Osteoblast (primary cell): ENCODE results near the gene MALRD1. TPM values are rescaled to one million over a fixed set of nuclear protein-coding genes. Genes with fewer than 3 reads are reported as not detected.

ENCODE experiments used
- DNase-seq: peaks from one replicate; pipeline ENCODE4 v3.0.0; 2011; ENCODE audit warnings: low spot score, mixed read lengths; ENCODE audit not compliant: insufficient read length; ENCODE audit errors: missing footprints
- H2AFZ ChIP-seq: 2 replicates; pipeline ENCODE4 v1.6.0; 2011; ENCODE audit warnings: mild to moderate bottlenecking, low read length
- H3K27ac ChIP-seq: 2 replicates; pipeline ENCODE4 v1.5.1; 2011; ENCODE audit warnings: mild to moderate bottlenecking, low read depth, low read length, moderate library complexity
- H3K27me3 ChIP-seq: 2 replicates; pipeline ENCODE4 v1.6.0; 2012; ENCODE audit warnings: mild to moderate bottlenecking, control low read depth, inconsistent platforms, low read length, moderate library complexity; ENCODE audit not compliant: insufficient read depth
- H3K36me3 ChIP-seq: 2 replicates; pipeline ENCODE4 v1.5.1; 2011; ENCODE audit warnings: mild to moderate bottlenecking, low read length, control low read depth, moderate library complexity; ENCODE audit not compliant: insufficient read depth
- H3K4me1 ChIP-seq: 2 replicates; pipeline ENCODE4 v1.5.1; 2011; ENCODE audit warnings: mild to moderate bottlenecking, low read length, control low read depth, moderate library complexity; ENCODE audit not compliant: insufficient read depth
- H3K4me2 ChIP-seq: 2 replicates; pipeline ENCODE4 v1.6.0; 2011; ENCODE audit warnings: mild to moderate bottlenecking, low read length; ENCODE audit not compliant: insufficient read depth
- H3K4me3 ChIP-seq: fragments of 200-600 bp; sonication (generic); 3 replicates; pipeline ENCODE4 v1.5.1; 2012; ENCODE audit warnings: mild to moderate bottlenecking, low read length, inconsistent platforms; ENCODE audit not compliant: insufficient read depth
- H3K79me2 ChIP-seq: 2 replicates; pipeline ENCODE4 v1.6.0; 2012; ENCODE audit warnings: mild to moderate bottlenecking, low read length, control low read depth, inconsistent platforms; ENCODE audit not compliant: insufficient read depth
- H3K9me3 ChIP-seq: 2 replicates; pipeline ENCODE4 v1.5.1; 2011; ENCODE audit warnings: low read depth, low read length, control low read depth
- H4K20me1 ChIP-seq: 2 replicates; pipeline ENCODE4 v1.6.0; 2012; ENCODE audit warnings: mild to moderate bottlenecking, low read length, control low read depth; ENCODE audit not compliant: insufficient read depth
- CTCF ChIP-seq: IDR thresholded peaks from 2 replicates; pipeline ENCODE4 v1.5.1; 2011; ENCODE audit warnings: mild to moderate bottlenecking, low read depth, low read length, moderate library complexity; ENCODE audit errors: extremely low read depth
- total RNA-seq: library from RNA; depleted of rRNA; stranded (reverse); fragments of >200 nt; gene quantifications from 2 replicates; pipeline ENCODE4 v1.2.3, GENCODE V29; 2012

The MALRD1 gene
- total RNA-seq, 1 donor, result 2.9 TPM

GRCh38 chr10:19724287-19724686 lies 675.7 kb downstream of the MALRD1 start:
- Histone ChIP-seq H3K27me3 (no peaks in the 10 kb centered on the region), H3K36me3 (no peaks in the 10 kb centered on the region), H3K27ac (no peak overlapping the region), H3K79me2 (no peaks in the 10 kb centered on the region), H2AFZ (no peak overlapping the region), H4K20me1 (no peaks in the 10 kb centered on the region), H3K4me2 (no peak overlapping the region), H3K4me3 (no peak overlapping the region), H3K9me3 (no peaks in the 10 kb centered on the region), H3K4me1 (peaks cover 9% of the 10 kb centered on the region)
- TF ChIP-seq CTCF, result no peak
- no peak for DNase-seq

GRCh38 chr10:19728376-19728775 lies 679.8 kb downstream of the MALRD1 start:
- Histone ChIP-seq H3K4me3 (no peak overlapping the region), H3K4me2 (no peak overlapping the region), H3K27ac (no peak overlapping the region), H3K9me3 (no peaks in the 10 kb centered on the region), H3K4me1 (peaks cover 16% of the 10 kb centered on the region), H3K36me3 (no peaks in the 10 kb centered on the region), H2AFZ (no peak overlapping the region), H3K27me3 (no peaks in the 10 kb centered on the region), H4K20me1 (no peaks in the 10 kb centered on the region), H3K79me2 (no peaks in the 10 kb centered on the region)
- no peak for TF ChIP-seq CTCF
- DNase-seq, result no peak

- Histone ChIP-seq H3K36me3 (no peaks in the 10 kb centered on the region), H3K9me3 (no peaks in the 10 kb centered on the region), H3K27me3 (no peaks in the 10 kb centered on the region), H3K27ac (no peak overlapping the region), H4K20me1 (no peaks in the 10 kb centered on the region), H2AFZ (no peak overlapping the region), H3K4me1 (peaks cover 16% of the 10 kb centered on the region), H3K79me2 (no peaks in the 10 kb centered on the region), H3K4me2 (no peak overlapping the region), H3K4me3 (no peak overlapping the region)
- DNase-seq, result no peak
- TF ChIP-seq CTCF, result no peak
Observed at GRCh38 chr10:19728964-19729363, 680.4 kb downstream of the MALRD1 start.

- Histone ChIP-seq H2AFZ (peak overlapping the region; percentile 63), H3K36me3 (no peaks in the 10 kb centered on the region), H3K79me2 (no peaks in the 10 kb centered on the region), H3K4me3 (peak overlapping the region; percentile 20), H3K9me3 (no peaks in the 10 kb centered on the region), H4K20me1 (no peaks in the 10 kb centered on the region), H3K4me2 (peak overlapping the region; percentile 48), H3K4me1 (peaks cover 16% of the 10 kb centered on the region), H3K27me3 (no peaks in the 10 kb centered on the region), H3K27ac (peak overlapping the region; percentile 91)
- DNase-seq, result peak; percentile 76
- no peak for TF ChIP-seq CTCF
Observed at GRCh38 chr10:19730167-19730906, 681.7 kb downstream of the MALRD1 start.
